ENCODE data around the gene CCNB1. TPM values are rescaled to one million over a fixed set of nuclear protein-coding genes. Genes with fewer than 3 reads are reported as not detected.

Gene CCNB1
- total RNA-seq: 100 to 1,000 TPM; 137 to 419 TPM

DNA sequence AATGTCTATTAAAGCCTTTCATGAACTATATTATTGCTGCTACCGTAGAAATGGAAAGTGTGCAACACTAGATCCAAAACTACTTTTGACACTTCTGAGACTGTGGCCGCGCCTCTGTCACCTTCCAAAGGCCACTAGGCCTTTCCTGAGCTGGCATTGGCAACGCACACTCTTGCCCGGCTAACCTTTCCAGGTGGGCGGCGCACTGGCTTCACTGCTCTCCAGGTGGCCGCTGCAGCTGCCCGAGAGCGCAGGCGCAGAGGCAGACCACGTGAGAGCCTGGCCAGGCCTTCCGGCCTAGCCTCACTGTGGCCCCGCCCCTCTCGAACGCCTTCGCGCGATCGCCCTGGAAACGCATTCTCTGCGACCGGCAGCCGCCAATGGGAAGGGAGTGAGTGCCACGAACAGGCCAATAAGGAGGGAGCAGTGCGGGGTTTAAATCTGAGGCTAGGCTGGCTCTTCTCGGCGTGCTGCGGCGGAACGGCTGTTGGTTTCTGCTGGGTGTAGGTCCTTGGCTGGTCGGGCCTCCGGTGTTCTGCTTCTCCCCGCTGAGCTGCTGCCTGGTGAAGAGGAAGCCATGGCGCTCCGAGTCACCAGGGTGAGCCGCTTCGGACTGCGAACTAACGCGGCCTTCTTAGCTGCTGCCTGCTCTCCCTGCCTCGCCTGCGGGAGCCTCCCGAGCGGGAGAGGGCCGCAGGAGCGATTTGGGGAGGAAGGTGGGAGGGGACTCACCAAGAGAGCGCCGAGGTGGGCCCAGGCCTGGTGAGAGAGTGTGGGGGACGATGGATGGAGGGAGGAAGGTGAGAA lies at the start of gene CCNB1:
TSS of gene CCNB1 (plus strand) at position 465 of the 807 bp plus-strand sequence. CDS start at position 578, 113 bp downstream.

DNA sequence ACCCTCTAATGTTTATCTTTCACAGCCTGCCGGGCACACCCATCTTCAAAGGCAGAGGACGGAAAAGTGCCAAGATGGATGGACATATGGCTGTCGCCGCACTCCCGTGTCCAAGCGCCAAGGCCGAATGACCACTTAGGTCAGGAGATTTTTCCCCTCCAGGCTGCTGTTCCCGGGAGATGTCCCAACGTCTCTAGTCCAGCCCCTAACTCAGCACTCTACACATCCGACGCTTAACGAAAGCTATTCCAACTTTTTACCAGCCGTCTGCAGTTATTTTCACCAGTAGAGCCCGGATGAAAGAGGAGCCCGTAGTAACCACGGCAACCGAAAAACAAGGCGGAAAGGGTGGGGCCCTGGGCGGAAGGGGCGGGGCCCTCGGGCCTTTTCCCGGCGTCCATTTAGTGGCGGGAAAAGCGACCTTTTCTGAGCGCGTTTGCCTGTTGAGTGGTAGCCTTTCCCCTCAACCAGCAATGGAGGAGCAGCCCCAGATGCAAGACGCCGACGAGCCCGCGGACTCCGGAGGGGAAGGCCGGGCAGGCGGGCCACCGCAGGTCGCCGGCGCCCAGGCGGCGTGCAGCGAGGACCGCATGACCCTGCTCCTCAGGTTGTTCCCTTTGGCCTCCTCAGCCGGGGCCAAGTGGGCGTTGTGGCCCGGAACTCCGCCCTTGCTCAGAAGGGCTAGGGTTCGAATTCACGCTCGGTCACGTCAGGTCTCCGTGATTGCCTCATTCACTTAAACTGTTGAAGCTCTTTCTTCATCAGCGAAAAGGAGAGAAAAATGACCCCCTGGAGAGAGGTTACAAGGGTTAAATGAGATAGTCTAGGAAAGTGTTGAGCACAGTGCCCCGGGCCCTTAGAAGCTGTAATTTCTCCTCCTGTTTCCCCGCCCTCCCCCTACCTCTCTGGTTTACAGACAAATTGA lies 22.5 kb downstream of the CCNB1 start, which contains the start of gene CENPH:
TSS of gene CENPH (plus strand) at position 422 of the 925 bp plus-strand sequence. CDS start at position 474, 52 bp downstream.

Small RNA genes lying within 50 kb of the gene (small RNA-seq; reads per million reads assigned to genes)
- 0 reads per million in 2 donors for gene SNORA50D

Other genes starting within 250 kb of the CCNB1 start
- gene SLC30A5, start 73.1 kb upstream of the CCNB1 start, total RNA-seq: 10 to 100 TPM; 41.3 to 47.6 TPM
- 10 to 100 TPM; 10.3 to 12.3 TPM for gene CENPH, start 22.4 kb downstream of the CCNB1 start, total RNA-seq
- 10 to 100 TPM; 29.3 to 46.6 TPM for gene CDK7, start 67.7 kb downstream of the CCNB1 start, total RNA-seq
- gene CCDC125, start 165.7 kb downstream of the CCNB1 start, total RNA-seq: 1 to 10 TPM; 2.4 to 2.7 TPM
- 10 to 100 TPM; 14.8 to 27.3 TPM for gene AK6, start 202.4 kb downstream of the CCNB1 start, total RNA-seq
- gene TAF9, start 202.4 kb downstream of the CCNB1 start, total RNA-seq: 10 to 100 TPM; 64.0 to 90.2 TPM
- 10 to 100 TPM; 23.4 to 24.6 TPM for gene RAD17, start 202.7 kb downstream of the CCNB1 start, total RNA-seq
- 1 to 10 TPM; 1.0 to 2.0 TPM for gene MARVELD2, start 248.0 kb downstream of the CCNB1 start, total RNA-seq

Measured in melanocyte of skin (primary cell).